Measurements from ENCODE around the gene IQGAP2.

IQGAP2 gene

GRCh38 chr5:76688212-76688611 is 285.1 kb downstream of the IQGAP2 start:
- Histone ChIP-seq H3K4me2 (ENCODE audit: low read depth, low read length, poor library complexity, severe bottlenecking) (no peak overlapping the region), H3K79me2 (ENCODE audit: insufficient read depth, low read length) (no peaks in the 10 kb centered on the region), H3F3A (ENCODE audit: low read depth) (0 out of 2 replicates have a peak, but pooled peaks cover 14% of the 10 kb centered on the region), H4K20me1 (ENCODE audit: insufficient read depth, low read length, poor library complexity, severe bottlenecking) (no peaks in the 10 kb centered on the region), H3K9me2 (replicated peaks; ENCODE audit: low read depth, low read length) (no peaks in the 10 kb centered on the region), H3K9ac (ENCODE audit: low read depth, low read length, poor library complexity, severe bottlenecking) (no peak overlapping the region), H3K4me1 (ENCODE audit: insufficient read depth, low read length, poor library complexity, severe bottlenecking) (peaks cover 68% of the 10 kb centered on the region), H3K36me3 (ENCODE audit: insufficient read depth, low read length) (peaks cover 17% of the 10 kb centered on the region; the same call in 1 of the 2 replicates), H3K27me3 (ENCODE audit: insufficient read depth, low read length, poor library complexity, severe bottlenecking) (no peaks in the 10 kb centered on the region), H2AFZ (ENCODE audit: low read length) (no peak overlapping the region), H3K4me3 (ENCODE audit: low read length, poor library complexity, severe bottlenecking) (no peak overlapping the region), H3K9me3 (ENCODE audit: insufficient read depth, low read depth, low read length) (no peaks in the 10 kb centered on the region)
- TF ChIP-seq EZH2phosphoT487 (IDR thresholded peaks at IDR 0.05; ENCODE audit: borderline replicate concordance) (no peak), CTCF (conservative IDR thresholded peaks at IDR 0.05; ENCODE audit: low read length) (no peak)

GRCh38 chr5:76688836-76689235 is 285.8 kb downstream of the IQGAP2 start:
- no peak overlapping the region for H3K9ac ChIP-seq (ENCODE audit: low read depth, low read length, poor library complexity, severe bottlenecking)
- no peaks in the 10 kb centered on the region for H4K20me1 ChIP-seq (ENCODE audit: insufficient read depth, low read length, poor library complexity, severe bottlenecking)
- TF ChIP-seq CTCF (conservative IDR thresholded peaks at IDR 0.05; ENCODE audit: low read length): no peak
- no peak for TF ChIP-seq EZH2phosphoT487 (IDR thresholded peaks at IDR 0.05; ENCODE audit: borderline replicate concordance)
- H3K9me3 ChIP-seq (ENCODE audit: insufficient read depth, low read depth, low read length): no peaks in the 10 kb centered on the region
- H3K27me3 ChIP-seq (ENCODE audit: insufficient read depth, low read length, poor library complexity, severe bottlenecking): no peaks in the 10 kb centered on the region
- no peaks in the 10 kb centered on the region for H3K9me2 ChIP-seq (replicated peaks; ENCODE audit: low read depth, low read length)
- 0 out of 2 replicates have a peak, but pooled peaks cover 11% of the 10 kb centered on the region for H3F3A ChIP-seq (ENCODE audit: low read depth)
- no peaks in the 10 kb centered on the region for H3K79me2 ChIP-seq (ENCODE audit: insufficient read depth, low read length)
- H2AFZ ChIP-seq (ENCODE audit: low read length): no peak overlapping the region
- H3K4me3 ChIP-seq (ENCODE audit: low read length, poor library complexity, severe bottlenecking): no peak overlapping the region
- H3K4me1 ChIP-seq (ENCODE audit: insufficient read depth, low read length, poor library complexity, severe bottlenecking): peaks cover 62% of the 10 kb centered on the region
- H3K4me2 ChIP-seq (ENCODE audit: low read depth, low read length, poor library complexity, severe bottlenecking): peak overlapping the region; percentile 15
- H3K36me3 ChIP-seq (ENCODE audit: insufficient read depth, low read length): peaks cover 23% of the 10 kb centered on the region

- no peaks in the 10 kb centered on the region for H3K9me2 ChIP-seq (replicated peaks; ENCODE audit: low read depth, low read length)
- H3K4me2 ChIP-seq (ENCODE audit: low read depth, low read length, poor library complexity, severe bottlenecking): peak overlapping the region; percentile 15
- H3F3A ChIP-seq (ENCODE audit: low read depth): 0 out of 2 replicates have a peak, but pooled peaks cover 6% of the 10 kb centered on the region
- no peak overlapping the region for H3K9ac ChIP-seq (ENCODE audit: low read depth, low read length, poor library complexity, severe bottlenecking)
- H3K4me1 ChIP-seq (ENCODE audit: insufficient read depth, low read length, poor library complexity, severe bottlenecking): peaks cover 57% of the 10 kb centered on the region
- H3K36me3 ChIP-seq (ENCODE audit: insufficient read depth, low read length): peaks cover 28% of the 10 kb centered on the region
- H3K27me3 ChIP-seq (ENCODE audit: insufficient read depth, low read length, poor library complexity, severe bottlenecking): no peaks in the 10 kb centered on the region
- no peak overlapping the region for H3K4me3 ChIP-seq (ENCODE audit: low read length, poor library complexity, severe bottlenecking)
- H2AFZ ChIP-seq (ENCODE audit: low read length): no peak overlapping the region
- no peak for TF ChIP-seq EZH2phosphoT487 (IDR thresholded peaks at IDR 0.05; ENCODE audit: borderline replicate concordance)
- TF ChIP-seq CTCF (conservative IDR thresholded peaks at IDR 0.05; ENCODE audit: low read length): no peak
- no peaks in the 10 kb centered on the region for H3K79me2 ChIP-seq (ENCODE audit: insufficient read depth, low read length)
- H3K9me3 ChIP-seq (ENCODE audit: insufficient read depth, low read depth, low read length): no peaks in the 10 kb centered on the region
- H4K20me1 ChIP-seq (ENCODE audit: insufficient read depth, low read length, poor library complexity, severe bottlenecking): no peaks in the 10 kb centered on the region
Measured at GRCh38 chr5:76689321-76690036, 286.4 kb downstream of the IQGAP2 start.
